WTC11 (cell line): ENCODE results near the gene COL25A1. TPM values are rescaled to one million over a fixed set of nuclear protein-coding genes. Genes with fewer than 3 reads are reported as not detected.

ENCODE experiments used
- ATAC-seq: fragments of 200-7000 bp; cut with Tn5 transposase; 2 replicates; pipeline ENCODE4 v1.10.0; 2021; ENCODE audit warnings: mild to moderate bottlenecking, moderate library complexity
- CTCF ChIA-PET: fragments of 300-600 bp; sonication (Branson Sonifier 250); formaldehyde crosslinking; loops from one replicate; lab custom pipeline; 2021; ENCODE audit warnings: antibody characterized with exemption; lab: Charles Lee
- POLR2A ChIA-PET: fragments of 350-600 bp; sonication (Branson Sonifier 250); formaldehyde crosslinking; loops from one replicate; lab custom pipeline; 2021; ENCODE audit warnings: antibody characterized with exemption; lab: Charles Lee
- DNase-seq: peaks from one replicate; pipeline ENCODE4 v3.0.0; 2021; ENCODE audit warnings: low spot score
- H3K27ac Mint-ChIP-seq: 2 replicates; pipeline ENCODE4 v1.8.0; 2021; ENCODE audit warnings: mixed read lengths
- H3K27me3 Mint-ChIP-seq: 2 replicates; pipeline ENCODE4 v1.8.0; 2021; ENCODE audit warnings: low read depth, mild to moderate bottlenecking, moderate library complexity, mixed read lengths
- H3K36me3 Mint-ChIP-seq: 2 replicates; pipeline ENCODE4 v1.8.0; 2021; ENCODE audit warnings: mixed read lengths
- H3K4me1 Mint-ChIP-seq: 2 replicates; pipeline ENCODE4 v1.8.0; 2022; ENCODE audit warnings: mixed read lengths
- H3K4me3 Mint-ChIP-seq: 2 replicates; pipeline ENCODE4 v1.8.0; 2021; ENCODE audit warnings: mild to moderate bottlenecking, moderate library complexity, mixed read lengths
- H3K9me3 Mint-ChIP-seq: 2 replicates; pipeline ENCODE4 v1.8.0; 2021; ENCODE audit warnings: mixed read lengths
- CREB1 ChIP-seq: sonication (generic); formaldehyde crosslinking; IDR thresholded peaks from 2 replicates; pipeline ENCODE4 v1.8.0; 2023; ENCODE audit warnings: mild to moderate bottlenecking, missing genetic modification reagents
- ELF4 ChIP-seq: sonication (generic); formaldehyde crosslinking; IDR thresholded peaks from 2 replicates; pipeline ENCODE4 v1.8.1; 2022; ENCODE audit warnings: low read depth, mild to moderate bottlenecking, moderate library complexity, missing genetic modification reagents
- ESRRA ChIP-seq: sonication (generic); formaldehyde crosslinking; IDR thresholded peaks from 2 replicates; pipeline ENCODE4 v1.8.1; 2022; ENCODE audit warnings: mild to moderate bottlenecking, missing genetic modification reagents, borderline replicate concordance
- FOXJ3 ChIP-seq: sonication (generic); formaldehyde crosslinking; IDR thresholded peaks from 2 replicates; pipeline ENCODE4 v1.9.0; 2021; ENCODE audit warnings: missing genetic modification reagents, mild to moderate bottlenecking, borderline replicate concordance
- JUN ChIP-seq: sonication (generic); formaldehyde crosslinking; IDR thresholded peaks from 2 replicates; pipeline ENCODE4 v1.8.0; 2023; ENCODE audit warnings: mild to moderate bottlenecking, missing genetic modification reagents
- MYBL2 ChIP-seq: sonication (generic); formaldehyde crosslinking; IDR thresholded peaks from 2 replicates; pipeline ENCODE4 v1.8.1; 2023; ENCODE audit warnings: mild to moderate bottlenecking, moderate library complexity, missing genetic modification reagents
- NFYB ChIP-seq: sonication (generic); formaldehyde crosslinking; conservative IDR thresholded peaks from 2 replicates; pipeline ENCODE4 v1.8.0; 2022; ENCODE audit warnings: low read depth, missing genetic modification reagents
- OVOL2 ChIP-seq: fragments of 250-450 bp; sonication (Bioruptor Pico); IDR thresholded peaks from 2 replicates; pipeline ENCODE4 v1.9.0; 2021; ENCODE audit warnings: mild to moderate bottlenecking, borderline replicate concordance
- total RNA-seq: library from RNA; stranded (reverse); gene quantifications from 3 replicates; pipeline ENCODE4 v1.2.3, GENCODE V29; 2021
- TF ChIP-seq, protein P1 (sequence below): sonication (generic); formaldehyde crosslinking; IDR thresholded peaks from 2 replicates; pipeline ENCODE4 v1.8.1; 2023; ENCODE audit warnings: mild to moderate bottlenecking, missing genetic modification reagents
- TF ChIP-seq, protein P2 (sequence below): sonication (generic); formaldehyde crosslinking; IDR thresholded peaks from 2 replicates; pipeline ENCODE4 v1.8.1; 2022; ENCODE audit warnings: missing genetic modification reagents, borderline replicate concordance
- TF ChIP-seq, protein P3 (sequence below): sonication (generic); formaldehyde crosslinking; IDR thresholded peaks from 2 replicates; pipeline ENCODE4 v1.8.0; 2022; ENCODE audit warnings: missing genetic modification reagents
- TF ChIP-seq, protein P4 (sequence below): sonication (generic); formaldehyde crosslinking; IDR thresholded peaks from 2 replicates; pipeline ENCODE4 v1.8.0; 2022; ENCODE audit warnings: mild to moderate bottlenecking, missing genetic modification reagents
- TF ChIP-seq, protein P5 (sequence below): sonication (generic); formaldehyde crosslinking; IDR thresholded peaks from 2 replicates; pipeline ENCODE4 v1.8.1; 2023; ENCODE audit warnings: mild to moderate bottlenecking, missing genetic modification reagents, borderline replicate concordance

Gene COL25A1
- total RNA-seq, 1 experiment from 2014 or later: 6.6 TPM

DNA sequence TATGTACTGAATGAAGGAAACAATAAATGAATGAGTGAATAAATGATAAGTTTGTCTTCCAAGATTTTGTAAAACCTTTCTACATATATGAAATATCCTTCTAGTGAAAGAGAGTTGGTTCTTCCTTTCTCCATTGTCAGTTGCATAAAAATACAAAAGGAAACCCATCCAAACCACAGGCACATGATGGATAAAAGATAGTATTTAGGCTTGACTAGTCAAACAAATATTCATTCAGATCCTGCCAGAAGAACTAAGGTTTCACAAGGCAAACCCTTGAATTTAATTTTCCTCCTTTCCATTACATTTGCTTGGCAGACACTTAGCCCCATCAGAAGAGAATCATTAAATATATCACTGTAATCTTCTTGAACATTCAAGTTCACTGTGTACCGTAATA is 208.4 kb downstream of the COL25A1 start:
- H3K36me3 Mint-ChIP-seq: no peaks in the 10 kb centered on the region
- no peak overlapping the region for H3K4me3 Mint-ChIP-seq
- no peak overlapping the region for H3K27ac Mint-ChIP-seq
- CTCF ChIA-PET: no interaction called here
- DNase-seq (no peak), ATAC-seq (no peak)
- H3K27me3 Mint-ChIP-seq: no peaks in the 10 kb centered on the region
- no peak for TF ChIP-seq OVOL2
- no peak for TF ChIP-seq JUN (CRISPR knock-in tag)
- TF ChIP-seq, protein P1, sequence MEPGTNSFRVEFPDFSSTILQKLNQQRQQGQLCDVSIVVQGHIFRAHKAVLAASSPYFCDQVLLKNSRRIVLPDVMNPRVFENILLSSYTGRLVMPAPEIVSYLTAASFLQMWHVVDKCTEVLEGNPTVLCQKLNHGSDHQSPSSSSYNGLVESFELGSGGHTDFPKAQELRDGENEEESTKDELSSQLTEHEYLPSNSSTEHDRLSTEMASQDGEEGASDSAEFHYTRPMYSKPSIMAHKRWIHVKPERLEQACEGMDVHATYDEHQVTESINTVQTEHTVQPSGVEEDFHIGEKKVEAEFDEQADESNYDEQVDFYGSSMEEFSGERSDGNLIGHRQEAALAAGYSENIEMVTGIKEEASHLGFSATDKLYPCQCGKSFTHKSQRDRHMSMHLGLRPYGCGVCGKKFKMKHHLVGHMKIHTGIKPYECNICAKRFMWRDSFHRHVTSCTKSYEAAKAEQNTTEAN (CRISPR knock-in tag): no peak
- no peak for TF ChIP-seq ESRRA (CRISPR knock-in tag)
- TF ChIP-seq ELF4: no peak
- TF ChIP-seq, protein P2, sequence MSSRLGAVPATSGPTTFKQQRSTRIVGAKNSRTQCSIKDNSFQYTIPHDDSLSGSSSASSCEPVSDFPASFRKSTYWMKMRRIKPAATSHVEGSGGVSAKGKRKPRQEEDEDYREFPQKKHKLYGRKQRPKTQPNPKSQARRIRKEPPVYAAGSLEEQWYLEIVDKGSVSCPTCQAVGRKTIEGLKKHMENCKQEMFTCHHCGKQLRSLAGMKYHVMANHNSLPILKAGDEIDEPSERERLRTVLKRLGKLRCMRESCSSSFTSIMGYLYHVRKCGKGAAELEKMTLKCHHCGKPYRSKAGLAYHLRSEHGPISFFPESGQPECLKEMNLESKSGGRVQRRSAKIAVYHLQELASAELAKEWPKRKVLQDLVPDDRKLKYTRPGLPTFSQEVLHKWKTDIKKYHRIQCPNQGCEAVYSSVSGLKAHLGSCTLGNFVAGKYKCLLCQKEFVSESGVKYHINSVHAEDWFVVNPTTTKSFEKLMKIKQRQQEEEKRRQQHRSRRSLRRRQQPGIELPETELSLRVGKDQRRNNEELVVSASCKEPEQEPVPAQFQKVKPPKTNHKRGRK (CRISPR knock-in tag): no peak
- no peak for TF ChIP-seq CREB1 (CRISPR knock-in tag)
- TF ChIP-seq, protein P3, sequence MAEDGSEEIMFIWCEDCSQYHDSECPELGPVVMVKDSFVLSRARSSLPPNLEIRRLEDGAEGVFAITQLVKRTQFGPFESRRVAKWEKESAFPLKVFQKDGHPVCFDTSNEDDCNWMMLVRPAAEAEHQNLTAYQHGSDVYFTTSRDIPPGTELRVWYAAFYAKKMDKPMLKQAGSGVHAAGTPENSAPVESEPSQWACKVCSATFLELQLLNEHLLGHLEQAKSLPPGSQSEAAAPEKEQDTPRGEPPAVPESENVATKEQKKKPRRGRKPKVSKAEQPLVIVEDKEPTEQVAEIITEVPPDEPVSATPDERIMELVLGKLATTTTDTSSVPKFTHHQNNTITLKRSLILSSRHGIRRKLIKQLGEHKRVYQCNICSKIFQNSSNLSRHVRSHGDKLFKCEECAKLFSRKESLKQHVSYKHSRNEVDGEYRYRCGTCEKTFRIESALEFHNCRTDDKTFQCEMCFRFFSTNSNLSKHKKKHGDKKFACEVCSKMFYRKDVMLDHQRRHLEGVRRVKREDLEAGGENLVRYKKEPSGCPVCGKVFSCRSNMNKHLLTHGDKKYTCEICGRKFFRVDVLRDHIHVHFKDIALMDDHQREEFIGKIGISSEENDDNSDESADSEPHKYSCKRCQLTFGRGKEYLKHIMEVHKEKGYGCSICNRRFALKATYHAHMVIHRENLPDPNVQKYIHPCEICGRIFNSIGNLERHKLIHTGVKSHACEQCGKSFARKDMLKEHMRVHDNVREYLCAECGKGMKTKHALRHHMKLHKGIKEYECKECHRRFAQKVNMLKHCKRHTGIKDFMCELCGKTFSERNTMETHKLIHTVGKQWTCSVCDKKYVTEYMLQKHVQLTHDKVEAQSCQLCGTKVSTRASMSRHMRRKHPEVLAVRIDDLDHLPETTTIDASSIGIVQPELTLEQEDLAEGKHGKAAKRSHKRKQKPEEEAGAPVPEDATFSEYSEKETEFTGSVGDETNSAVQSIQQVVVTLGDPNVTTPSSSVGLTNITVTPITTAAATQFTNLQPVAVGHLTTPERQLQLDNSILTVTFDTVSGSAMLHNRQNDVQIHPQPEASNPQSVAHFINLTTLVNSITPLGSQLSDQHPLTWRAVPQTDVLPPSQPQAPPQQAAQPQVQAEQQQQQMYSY: no peak
- no peak for TF ChIP-seq MYBL2 (CRISPR knock-in tag)
- no peak for TF ChIP-seq FOXJ3
- TF ChIP-seq, protein P4, sequence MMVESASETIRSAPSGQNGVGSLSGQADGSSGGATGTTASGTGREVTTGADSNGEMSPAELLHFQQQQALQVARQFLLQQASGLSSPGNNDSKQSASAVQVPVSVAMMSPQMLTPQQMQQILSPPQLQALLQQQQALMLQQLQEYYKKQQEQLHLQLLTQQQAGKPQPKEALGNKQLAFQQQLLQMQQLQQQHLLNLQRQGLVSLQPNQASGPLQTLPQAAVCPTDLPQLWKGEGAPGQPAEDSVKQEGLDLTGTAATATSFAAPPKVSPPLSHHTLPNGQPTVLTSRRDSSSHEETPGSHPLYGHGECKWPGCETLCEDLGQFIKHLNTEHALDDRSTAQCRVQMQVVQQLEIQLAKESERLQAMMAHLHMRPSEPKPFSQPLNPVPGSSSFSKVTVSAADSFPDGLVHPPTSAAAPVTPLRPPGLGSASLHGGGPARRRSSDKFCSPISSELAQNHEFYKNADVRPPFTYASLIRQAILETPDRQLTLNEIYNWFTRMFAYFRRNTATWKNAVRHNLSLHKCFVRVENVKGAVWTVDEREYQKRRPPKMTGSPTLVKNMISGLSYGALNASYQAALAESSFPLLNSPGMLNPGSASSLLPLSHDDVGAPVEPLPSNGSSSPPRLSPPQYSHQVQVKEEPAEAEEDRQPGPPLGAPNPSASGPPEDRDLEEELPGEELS (CRISPR knock-in tag): no peak
- no peak for TF ChIP-seq NFYB (CRISPR knock-in tag)
- TF ChIP-seq, protein P5, sequence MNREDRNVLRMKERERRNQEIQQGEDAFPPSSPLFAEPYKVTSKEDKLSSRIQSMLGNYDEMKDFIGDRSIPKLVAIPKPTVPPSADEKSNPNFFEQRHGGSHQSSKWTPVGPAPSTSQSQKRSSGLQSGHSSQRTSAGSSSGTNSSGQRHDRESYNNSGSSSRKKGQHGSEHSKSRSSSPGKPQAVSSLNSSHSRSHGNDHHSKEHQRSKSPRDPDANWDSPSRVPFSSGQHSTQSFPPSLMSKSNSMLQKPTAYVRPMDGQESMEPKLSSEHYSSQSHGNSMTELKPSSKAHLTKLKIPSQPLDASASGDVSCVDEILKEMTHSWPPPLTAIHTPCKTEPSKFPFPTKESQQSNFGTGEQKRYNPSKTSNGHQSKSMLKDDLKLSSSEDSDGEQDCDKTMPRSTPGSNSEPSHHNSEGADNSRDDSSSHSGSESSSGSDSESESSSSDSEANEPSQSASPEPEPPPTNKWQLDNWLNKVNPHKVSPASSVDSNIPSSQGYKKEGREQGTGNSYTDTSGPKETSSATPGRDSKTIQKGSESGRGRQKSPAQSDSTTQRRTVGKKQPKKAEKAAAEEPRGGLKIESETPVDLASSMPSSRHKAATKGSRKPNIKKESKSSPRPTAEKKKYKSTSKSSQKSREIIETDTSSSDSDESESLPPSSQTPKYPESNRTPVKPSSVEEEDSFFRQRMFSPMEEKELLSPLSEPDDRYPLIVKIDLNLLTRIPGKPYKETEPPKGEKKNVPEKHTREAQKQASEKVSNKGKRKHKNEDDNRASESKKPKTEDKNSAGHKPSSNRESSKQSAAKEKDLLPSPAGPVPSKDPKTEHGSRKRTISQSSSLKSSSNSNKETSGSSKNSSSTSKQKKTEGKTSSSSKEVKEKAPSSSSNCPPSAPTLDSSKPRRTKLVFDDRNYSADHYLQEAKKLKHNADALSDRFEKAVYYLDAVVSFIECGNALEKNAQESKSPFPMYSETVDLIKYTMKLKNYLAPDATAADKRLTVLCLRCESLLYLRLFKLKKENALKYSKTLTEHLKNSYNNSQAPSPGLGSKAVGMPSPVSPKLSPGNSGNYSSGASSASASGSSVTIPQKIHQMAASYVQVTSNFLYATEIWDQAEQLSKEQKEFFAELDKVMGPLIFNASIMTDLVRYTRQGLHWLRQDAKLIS (CRISPR knock-in tag): no peak
- POLR2A ChIA-PET: no interaction called here
- no peaks in the 10 kb centered on the region for H3K9me3 Mint-ChIP-seq
- H3K4me1 Mint-ChIP-seq: no peaks in the 10 kb centered on the region
